Smooth muscle cell (in vitro differentiated cells): Measurements from ENCODE around the gene AFF1. TPM values are rescaled to one million over a fixed set of nuclear protein-coding genes. Genes with fewer than 3 reads are reported as not detected.
A peak's percentile ranks its signal among the peaks of the same experiment; 100 is the strongest.

ENCODE experiments used
- DNase-seq: peaks from one replicate; lab custom pipeline; 2025; ENCODE audit not compliant: unreplicated experiment; lab: John Stamatoyannopoulos, UW
- H2AFZ ChIP-seq: fragments of 200-600 bp; sonication (generic); 2 replicates; pipeline ENCODE4 v1.6.0; 2016; ENCODE audit warnings: antibody characterized with exemption, low read depth, mild to moderate bottlenecking
- H3F3A ChIP-seq: fragments of 200-600 bp; sonication (generic); 2 replicates; pipeline ENCODE4 v1.6.0; 2017; ENCODE audit warnings: antibody characterized with exemption, low read depth
- H3K27ac ChIP-seq: fragments of 200-600 bp; sonication (generic); 2 replicates; pipeline ENCODE4 v1.5.1; 2016; ENCODE audit warnings: low read depth, mild to moderate bottlenecking
- H3K27me3 ChIP-seq: fragments of 200-600 bp; sonication (generic); 2 replicates; pipeline ENCODE4 v1.6.1; 2016; ENCODE audit warnings: low read depth, mild to moderate bottlenecking
- H3K36me3 ChIP-seq: fragments of 200-600 bp; sonication (generic); 2 replicates; pipeline ENCODE4 v1.5.1; 2016; ENCODE audit warnings: low read depth
- H3K4me1 ChIP-seq: fragments of 200-600 bp; sonication (generic); 2 replicates; pipeline ENCODE4 v1.5.1; 2016; ENCODE audit warnings: low read depth
- H3K4me2 ChIP-seq: fragments of 200-600 bp; sonication (generic); 2 replicates; pipeline ENCODE4 v1.6.0; 2016; ENCODE audit warnings: mild to moderate bottlenecking
- H3K4me3 ChIP-seq: fragments of 200-600 bp; sonication (generic); 2 replicates; pipeline ENCODE4 v1.5.1; 2016; ENCODE audit warnings: mild to moderate bottlenecking
- H3K79me2 ChIP-seq: fragments of 200-600 bp; sonication (generic); 2 replicates; pipeline ENCODE4 v1.6.0; 2016; ENCODE audit warnings: low read depth, mild to moderate bottlenecking
- H3K9ac ChIP-seq: fragments of 200-600 bp; sonication (generic); 2 replicates; pipeline ENCODE4 v1.6.0; 2016; ENCODE audit warnings: low read depth
- H3K9me3 ChIP-seq: fragments of 200-600 bp; sonication (generic); replicated peaks from 2 replicates; pipeline ENCODE4 v1.5.1; 2016; ENCODE audit warnings: low read depth
- H4K20me1 ChIP-seq: fragments of 200-600 bp; sonication (generic); 2 replicates; pipeline ENCODE4 v1.6.0; 2016; ENCODE audit warnings: low read depth
- WGBS: methylation state at CpG from one replicate; pipeline ENCODE4 v1.1.7; 2016; ENCODE audit warnings: low lambda C conversion rate; 5-methylcytosine and 5-hydroxymethylcytosine counted together
- polyA plus RNA-seq: library from polyadenylated mRNA; unstranded; fragments of >200 nt; fragmentation: Nextera tagmentation; extraction: Ambion mirVana; gene quantifications from 2 replicates; pipeline ENCODE4 v1.2.1, GENCODE V29; 2016
- total RNA-seq: library from RNA; depleted of rRNA; stranded (reverse); fragments of >200 nt; gene quantifications from 2 replicates; pipeline ENCODE4 v1.2.3, GENCODE V29; 2014
- TF ChIP-seq, protein P1 (sequence below): fragments of 200-600 bp; sonication (generic); IDR thresholded peaks from 2 replicates; pipeline ENCODE4 v1.5.1; 2017; ENCODE audit warnings: borderline replicate concordance, mild to moderate bottlenecking, antibody characterized with exemption; ENCODE audit not compliant: insufficient read depth, poor library complexity, severe bottlenecking

The AFF1 gene
- total and polyA plus RNA-seq, 2 experiments from 2014 or later = 6.6 to 17.7 TPM

DNA sequence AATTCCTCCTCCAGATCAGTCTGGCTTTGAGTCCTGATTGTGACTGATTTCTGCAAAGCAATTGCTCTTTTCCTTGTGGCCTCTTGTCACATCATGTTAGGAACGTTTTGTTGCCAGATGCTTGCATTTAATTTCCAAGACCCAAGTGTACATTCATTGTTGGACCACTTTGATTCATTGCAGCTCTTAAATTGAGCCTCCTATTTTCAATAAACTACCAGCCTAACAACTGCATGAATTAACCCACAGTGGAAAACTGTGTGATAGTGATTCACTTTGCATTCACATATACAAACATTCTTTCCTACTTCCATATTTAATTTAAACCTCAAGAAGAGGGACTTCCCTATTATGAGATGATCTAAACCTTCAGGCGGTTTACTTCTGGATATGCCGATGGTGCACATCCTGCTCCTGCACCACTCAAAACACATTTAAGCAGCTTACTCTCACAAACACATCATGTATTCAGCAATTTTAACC, 118.4 kb downstream of the AFF1 start:
- DNase-seq = no peak

DNA sequence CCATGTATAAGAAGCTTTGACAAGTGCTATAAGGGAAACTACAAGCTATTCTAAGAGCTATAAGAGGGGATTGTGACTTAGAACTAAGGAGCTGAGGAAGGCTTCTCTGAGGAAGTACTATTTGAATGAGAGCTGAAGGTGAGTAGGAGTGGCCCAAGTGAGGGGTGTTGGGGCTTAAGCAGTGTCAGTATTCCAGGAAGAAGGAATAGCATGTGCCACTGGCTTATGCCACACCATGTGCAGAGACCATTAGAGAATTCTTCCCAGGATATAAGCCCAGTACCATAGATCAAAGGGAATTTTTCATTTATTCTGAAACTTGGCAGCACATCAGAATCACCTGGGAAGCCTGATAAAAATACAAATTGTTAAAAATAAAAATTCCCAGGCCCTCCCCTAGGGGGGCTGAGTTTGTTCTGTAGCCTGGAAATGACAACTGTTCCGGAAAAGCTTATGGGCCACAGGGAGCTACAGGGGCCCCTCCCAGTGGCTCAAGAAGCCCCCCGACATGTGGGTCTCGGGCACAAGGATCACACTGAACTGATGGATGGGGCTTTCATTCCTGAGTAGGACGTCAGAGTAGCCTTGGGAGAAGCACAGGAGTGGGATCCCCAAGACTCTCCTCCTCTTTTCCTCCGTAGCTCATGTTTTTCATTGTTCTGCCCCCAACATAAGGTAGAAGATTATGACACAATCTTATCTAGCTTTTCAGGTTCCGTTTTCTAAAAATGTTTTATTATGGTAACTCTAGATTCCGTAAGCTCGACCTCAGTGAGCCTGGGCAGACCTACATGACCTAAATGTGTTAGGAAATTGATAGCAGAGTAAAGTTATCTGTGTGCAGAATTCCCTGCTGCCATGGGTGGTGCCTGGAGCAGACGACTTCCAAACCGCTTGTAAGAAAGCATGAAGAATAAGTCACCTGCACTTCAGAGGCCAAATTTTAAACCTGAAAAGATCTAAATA, 119.3 kb downstream of the AFF1 start:
- Histone ChIP-seq H3K4me3 (no peak overlapping the region), H2AFZ (no peak overlapping the region), H3K4me2 (no peak overlapping the region), H4K20me1 (peaks cover 85% of the 10 kb centered on the region), H3K36me3 (no peaks in the 10 kb centered on the region), H3K27ac (no peak overlapping the region), H3K9ac (no peak overlapping the region), H3K27me3 (no peaks in the 10 kb centered on the region), H3F3A (peaks cover 8% of the 10 kb centered on the region), H3K4me1 (peaks cover 56% of the 10 kb centered on the region), H3K79me2 (peaks cover 12% of the 10 kb centered on the region), H3K9me3 (no peaks in the 10 kb centered on the region)
- 76% methylated on average over 10 of the region's 10 CpGs for WGBS
- TF ChIP-seq, protein P1, sequence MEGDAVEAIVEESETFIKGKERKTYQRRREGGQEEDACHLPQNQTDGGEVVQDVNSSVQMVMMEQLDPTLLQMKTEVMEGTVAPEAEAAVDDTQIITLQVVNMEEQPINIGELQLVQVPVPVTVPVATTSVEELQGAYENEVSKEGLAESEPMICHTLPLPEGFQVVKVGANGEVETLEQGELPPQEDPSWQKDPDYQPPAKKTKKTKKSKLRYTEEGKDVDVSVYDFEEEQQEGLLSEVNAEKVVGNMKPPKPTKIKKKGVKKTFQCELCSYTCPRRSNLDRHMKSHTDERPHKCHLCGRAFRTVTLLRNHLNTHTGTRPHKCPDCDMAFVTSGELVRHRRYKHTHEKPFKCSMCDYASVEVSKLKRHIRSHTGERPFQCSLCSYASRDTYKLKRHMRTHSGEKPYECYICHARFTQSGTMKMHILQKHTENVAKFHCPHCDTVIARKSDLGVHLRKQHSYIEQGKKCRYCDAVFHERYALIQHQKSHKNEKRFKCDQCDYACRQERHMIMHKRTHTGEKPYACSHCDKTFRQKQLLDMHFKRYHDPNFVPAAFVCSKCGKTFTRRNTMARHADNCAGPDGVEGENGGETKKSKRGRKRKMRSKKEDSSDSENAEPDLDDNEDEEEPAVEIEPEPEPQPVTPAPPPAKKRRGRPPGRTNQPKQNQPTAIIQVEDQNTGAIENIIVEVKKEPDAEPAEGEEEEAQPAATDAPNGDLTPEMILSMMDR = no peak
- DNase-seq = no peak

More for the DNA sequence above, 118.4 kb downstream of the AFF1 start:
- Histone ChIP-seq H2AFZ (no peak overlapping the region), H3K27me3 (no peaks in the 10 kb centered on the region), H3K4me3 (no peak overlapping the region), H3K36me3 (no peaks in the 10 kb centered on the region), H3K4me2 (no peak overlapping the region), H3F3A (peaks cover under 1% of the 10 kb centered on the region), H3K27ac (no peak overlapping the region), H3K9me3 (no peaks in the 10 kb centered on the region), H3K4me1 (peaks cover 49% of the 10 kb centered on the region), H4K20me1 (peaks cover 80% of the 10 kb centered on the region), H3K79me2 (peaks cover 16% of the 10 kb centered on the region), H3K9ac (no peak overlapping the region)
- 96% methylated on average over 3 of the region's 3 CpGs for WGBS
- TF ChIP-seq, protein P1 = no peak

DNA sequence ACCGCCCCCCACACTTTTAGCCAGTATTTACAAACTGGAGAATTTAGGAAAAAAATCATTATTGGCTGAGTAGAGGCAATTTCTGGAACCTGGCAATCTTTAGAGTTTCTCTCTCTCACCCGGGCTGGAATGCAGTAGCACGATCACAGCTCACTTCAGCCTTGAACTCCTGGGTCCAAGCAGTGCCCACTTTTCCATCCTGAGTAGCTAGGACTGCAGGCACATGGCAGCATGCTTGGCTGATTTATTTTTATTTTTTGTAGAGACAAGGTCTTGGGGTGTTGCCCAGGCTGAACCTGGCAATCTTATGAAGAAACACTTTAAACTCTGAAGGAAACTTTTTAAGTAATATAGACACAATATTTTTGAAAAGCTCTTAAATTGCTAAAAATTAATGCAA, 120.1 kb downstream of the AFF1 start:
- no peak overlapping the region for H3K27ac ChIP-seq
- peaks cover 11% of the 10 kb centered on the region for H3F3A ChIP-seq
- H3K9ac ChIP-seq = no peak overlapping the region
- DNase-seq = no peak
- H3K79me2 ChIP-seq = peaks cover 17% of the 10 kb centered on the region
- 81% methylated on average over 3 of the region's 3 CpGs for WGBS
- H3K4me3 ChIP-seq = no peak overlapping the region
- TF ChIP-seq, protein P1 = no peak
- H3K4me2 ChIP-seq = peak overlapping the region; percentile 37
- H3K4me1 ChIP-seq = peaks cover 53% of the 10 kb centered on the region
- H3K36me3 ChIP-seq = no peaks in the 10 kb centered on the region
- peaks cover 86% of the 10 kb centered on the region for H4K20me1 ChIP-seq
- H2AFZ ChIP-seq = no peak overlapping the region
- no peaks in the 10 kb centered on the region for H3K27me3 ChIP-seq
- no peaks in the 10 kb centered on the region for H3K9me3 ChIP-seq
